ENCODE results near the gene DDX24. TPM values are rescaled to one million over a fixed set of nuclear protein-coding genes. Genes with fewer than 3 reads are reported as not detected.

The DDX24 gene
- total and polyA plus RNA-seq, 2 donors, result 103 to 191 TPM

GRCh38 chr14:94043111-94043755 lies 37.8 kb downstream of the DDX24 start:
- no peaks in the 10 kb centered on the region for H3K9me3 ChIP-seq (ENCODE audit: control insufficient read depth in 2 of 2, insufficient read depth in 1 of 2, low read length in 1 of 2)
- no peak for DNase-seq (ENCODE audit: low read depth in 6 of 9, low spot score in 9 of 9)
- peaks cover 18 to 42% of the 10 kb centered on the region in 2 donors for H3K36me3 ChIP-seq (ENCODE audit: control insufficient read depth in 2 of 2, insufficient read depth in 2 of 2, low read length in 1 of 2)
- H3K4me3 ChIP-seq (ENCODE audit: low read length in 2 of 2), result no peak overlapping the region
- no peaks in the 10 kb centered on the region for H3K4me1 ChIP-seq (ENCODE audit: control insufficient read depth in 2 of 2, insufficient read depth in 2 of 2, low read length in 2 of 2)
- H3K27me3 ChIP-seq (ENCODE audit: control insufficient read depth in 2 of 2, insufficient read depth in 1 of 2, low read length in 1 of 2), result no peaks in the 10 kb centered on the region
- 94% methylated on average over 13 of the region's 13 CpGs for WGBS
- H3K27ac ChIP-seq (ENCODE audit: low read depth in 1 of 2, low read length in 1 of 2), result no peak overlapping the region

GRCh38 chr14:94042433-94043091 lies 38.4 kb downstream of the DDX24 start:
- no peaks in the 10 kb centered on the region for H3K4me1 ChIP-seq (ENCODE audit: control insufficient read depth in 2 of 2, insufficient read depth in 2 of 2, low read length in 2 of 2)
- H3K27me3 ChIP-seq (ENCODE audit: control insufficient read depth in 2 of 2, insufficient read depth in 1 of 2, low read length in 1 of 2), result no peaks in the 10 kb centered on the region
- H3K27ac ChIP-seq (ENCODE audit: low read depth in 1 of 2, low read length in 1 of 2), result no peak overlapping the region
- H3K9me3 ChIP-seq (ENCODE audit: control insufficient read depth in 2 of 2, insufficient read depth in 1 of 2, low read length in 1 of 2), result no peaks in the 10 kb centered on the region
- DNase-seq (ENCODE audit: low read depth in 6 of 9, low spot score in 9 of 9), result no peak
- WGBS, result 84% methylated on average over 12 of the region's 12 CpGs
- H3K36me3 ChIP-seq (ENCODE audit: control insufficient read depth in 2 of 2, insufficient read depth in 2 of 2, low read length in 1 of 2), result peaks cover 11 to 35% of the 10 kb centered on the region in 2 donors
- H3K4me3 ChIP-seq (ENCODE audit: low read length in 2 of 2), result no peak overlapping the region

GRCh38 chr14:94041551-94042346 lies 39.3 kb downstream of the DDX24 start:
- WGBS, result 93% methylated on average over 18 of the region's 18 CpGs
- no peak for DNase-seq (ENCODE audit: low read depth in 6 of 9, low spot score in 9 of 9)
- Histone ChIP-seq H3K9me3 (ENCODE audit: control insufficient read depth in 2 of 2, insufficient read depth in 1 of 2, low read length in 1 of 2) (no peaks in the 10 kb centered on the region), H3K27ac (ENCODE audit: low read depth in 1 of 2, low read length in 1 of 2) (no peak overlapping the region), H3K27me3 (ENCODE audit: control insufficient read depth in 2 of 2, insufficient read depth in 1 of 2, low read length in 1 of 2) (no peaks in the 10 kb centered on the region), H3K4me3 (ENCODE audit: low read length in 2 of 2) (no peak overlapping the region), H3K36me3 (ENCODE audit: control insufficient read depth in 2 of 2, insufficient read depth in 2 of 2, low read length in 1 of 2) (peaks cover 6 to 27% of the 10 kb centered on the region in 2 donors), H3K4me1 (ENCODE audit: control insufficient read depth in 2 of 2, insufficient read depth in 2 of 2, low read length in 2 of 2) (no peaks in the 10 kb centered on the region)

- Histone ChIP-seq H3K27ac (ENCODE audit: low read depth in 1 of 2, low read length in 1 of 2) (no peak overlapping the region), H3K27me3 (ENCODE audit: control insufficient read depth in 2 of 2, insufficient read depth in 1 of 2, low read length in 1 of 2) (no peaks in the 10 kb centered on the region), H3K36me3 (ENCODE audit: control insufficient read depth in 2 of 2, insufficient read depth in 2 of 2, low read length in 1 of 2) (peaks cover 0 to 19% of the 10 kb centered on the region in 2 donors), H3K4me3 (ENCODE audit: low read length in 2 of 2) (no peak overlapping the region), H3K9me3 (ENCODE audit: control insufficient read depth in 2 of 2, insufficient read depth in 1 of 2, low read length in 1 of 2) (no peaks in the 10 kb centered on the region), H3K4me1 (ENCODE audit: control insufficient read depth in 2 of 2, insufficient read depth in 2 of 2, low read length in 2 of 2) (no peaks in the 10 kb centered on the region)
- 93% methylated on average over 13 of the region's 13 CpGs for WGBS
- no peak for DNase-seq (ENCODE audit: low read depth in 6 of 9, low spot score in 9 of 9)
Measured at GRCh38 chr14:94040796-94041195, 40.2 kb downstream of the DDX24 start.

- no peaks in the 10 kb centered on the region for H3K27me3 ChIP-seq (ENCODE audit: control insufficient read depth in 2 of 2, insufficient read depth in 1 of 2, low read length in 1 of 2)
- no peaks in the 10 kb centered on the region for H3K9me3 ChIP-seq (ENCODE audit: control insufficient read depth in 2 of 2, insufficient read depth in 1 of 2, low read length in 1 of 2)
- H3K36me3 ChIP-seq (ENCODE audit: control insufficient read depth in 2 of 2, insufficient read depth in 2 of 2, low read length in 1 of 2), result peaks cover 0 to 13% of the 10 kb centered on the region in 2 donors
- H3K27ac ChIP-seq (ENCODE audit: low read depth in 1 of 2, low read length in 1 of 2), result no peak overlapping the region
- no peaks in the 10 kb centered on the region for H3K4me1 ChIP-seq (ENCODE audit: control insufficient read depth in 2 of 2, insufficient read depth in 2 of 2, low read length in 2 of 2)
- DNase-seq (ENCODE audit: low read depth in 6 of 9, low spot score in 9 of 9), result no peak
- 95% methylated on average over 5 of the region's 5 CpGs for WGBS
- no peak overlapping the region for H3K4me3 ChIP-seq (ENCODE audit: low read length in 2 of 2)
Measured at GRCh38 chr14:94040247-94040646, 40.8 kb downstream of the DDX24 start.

GRCh38 chr14:94038921-94039629 lies 41.9 kb downstream of the DDX24 start:
- Histone ChIP-seq H3K9me3 (ENCODE audit: control insufficient read depth in 2 of 2, insufficient read depth in 1 of 2, low read length in 1 of 2) (no peaks in the 10 kb centered on the region), H3K4me3 (ENCODE audit: low read length in 2 of 2) (no peak overlapping the region), H3K36me3 (ENCODE audit: control insufficient read depth in 2 of 2, insufficient read depth in 2 of 2, low read length in 1 of 2) (peaks cover 0 to 4% of the 10 kb centered on the region in 2 donors), H3K27ac (ENCODE audit: low read depth in 1 of 2, low read length in 1 of 2) (no peak overlapping the region), H3K4me1 (ENCODE audit: control insufficient read depth in 2 of 2, insufficient read depth in 2 of 2, low read length in 2 of 2) (no peaks in the 10 kb centered on the region), H3K27me3 (ENCODE audit: control insufficient read depth in 2 of 2, insufficient read depth in 1 of 2, low read length in 1 of 2) (no peaks in the 10 kb centered on the region)
- DNase-seq (ENCODE audit: low read depth in 6 of 9, low spot score in 9 of 9), result no peak
- 97% methylated on average over 11 of the region's 11 CpGs for WGBS

GRCh38 chr14:94038510-94038909 lies 42.5 kb downstream of the DDX24 start:
- no peak for DNase-seq (ENCODE audit: low read depth in 6 of 9, low spot score in 9 of 9)
- no peak overlapping the region for H3K4me3 ChIP-seq (ENCODE audit: low read length in 2 of 2)
- H3K27me3 ChIP-seq (ENCODE audit: control insufficient read depth in 2 of 2, insufficient read depth in 1 of 2, low read length in 1 of 2), result no peaks in the 10 kb centered on the region
- H3K9me3 ChIP-seq (ENCODE audit: control insufficient read depth in 2 of 2, insufficient read depth in 1 of 2, low read length in 1 of 2), result no peaks in the 10 kb centered on the region
- H3K4me1 ChIP-seq (ENCODE audit: control insufficient read depth in 2 of 2, insufficient read depth in 2 of 2, low read length in 2 of 2), result no peaks in the 10 kb centered on the region
- H3K27ac ChIP-seq (ENCODE audit: low read depth in 1 of 2, low read length in 1 of 2), result no peak overlapping the region
- no peaks in the 10 kb centered on the region for H3K36me3 ChIP-seq (ENCODE audit: control insufficient read depth in 2 of 2, insufficient read depth in 2 of 2, low read length in 1 of 2)
- WGBS, result 95% methylated on average over 7 of the region's 7 CpGs

- no peaks in the 10 kb centered on the region for H3K27me3 ChIP-seq (ENCODE audit: control insufficient read depth in 2 of 2, insufficient read depth in 1 of 2, low read length in 1 of 2)
- no peaks in the 10 kb centered on the region for H3K9me3 ChIP-seq (ENCODE audit: control insufficient read depth in 2 of 2, insufficient read depth in 1 of 2, low read length in 1 of 2)
- H3K27ac ChIP-seq (ENCODE audit: low read depth in 1 of 2, low read length in 1 of 2), result no peak overlapping the region
- no peaks in the 10 kb centered on the region for H3K4me1 ChIP-seq (ENCODE audit: control insufficient read depth in 2 of 2, insufficient read depth in 2 of 2, low read length in 2 of 2)
- DNase-seq (ENCODE audit: low read depth in 6 of 9, low spot score in 9 of 9), result no peak
- H3K4me3 ChIP-seq (ENCODE audit: low read length in 2 of 2), result no peak overlapping the region
- H3K36me3 ChIP-seq (ENCODE audit: control insufficient read depth in 2 of 2, insufficient read depth in 2 of 2, low read length in 1 of 2), result no peaks in the 10 kb centered on the region
- 95% methylated on average over 9 of the region's 9 CpGs for WGBS
Measured at GRCh38 chr14:94037954-94038353, 43.0 kb downstream of the DDX24 start.
